Ovary (tissue), 9 donors: ENCODE results near the gene CAB39. TPM values are rescaled to one million over a fixed set of nuclear protein-coding genes. Genes with fewer than 3 reads are reported as not detected.

Experiments used
- DNase-seq, 5 donors: peaks; one replicate each; pipeline ENCODE4 v3.0.0-alpha.2; 2019 to 2020
- H3K27ac ChIP-seq, 2 donors: fragments of 200-600 bp; one replicate each; pipeline versions ENCODE4 v1.5.1 to v1.8.0; 2019 to 2022
- H3K27me3 ChIP-seq: fragments of 200-600 bp; one replicate; pipeline ENCODE4 v1.8.0; 2022
- H3K36me3 ChIP-seq: fragments of 200-600 bp; sonication (generic); one replicate; pipeline ENCODE4 v1.5.1; 2019
- H3K4me1 ChIP-seq: one replicate; pipeline ENCODE4 v1.8.1; 2013; ENCODE audit warnings: mild to moderate bottlenecking, moderate library complexity; ENCODE audit not compliant: insufficient read depth
- H3K4me3 ChIP-seq: fragments of 200-600 bp; sonication (generic); one replicate; pipeline ENCODE4 v1.5.1; 2017
- H3K9me3 ChIP-seq, 2 donors: fragments of 200-600 bp in 1 of 2; sonication (generic) in 1 of 2; one replicate each; pipeline versions ENCODE4 v1.5.1 to v1.8.1; 2013 to 2019; ENCODE audit warnings: mild to moderate bottlenecking in 1 of 2, moderate library complexity in 1 of 2
- EP300 ChIP-seq: sonication (generic); formaldehyde crosslinking; IDR thresholded peaks from one replicate; pipeline ENCODE4 v1.6.1; 2017; ENCODE audit warnings: antibody characterized with exemption
- POLR2A ChIP-seq: fragments of 450-650 bp; IDR thresholded peaks from one replicate; pipeline ENCODE4 v1.6.1; 2017; ENCODE audit warnings: antibody characterized with exemption, mild to moderate bottlenecking, moderate library complexity
- WGBS, 3 donors: extraction: QIAGEN DNeasy Blood & Tissue Kit in 1 of 3; methylation state at CpG; one replicate each; pipeline versions ENCODE4 v1.1.5 to v1.1.7; 2013 to 2017; 5-methylcytosine and 5-hydroxymethylcytosine counted together
- intact Hi-C, 4 donors: fragments of 100-400 bp; cut with DNase I; formaldehyde crosslinking; loops; one replicate each; pipeline versions ENCODE4 v1.11.0 to v1.15.1; 2022 to 2023
- polyA plus RNA-seq, 2 donors: library from polyadenylated mRNA; stranded (reverse); fragments of 200-250 nt in 1 of 2; fragments of 350-450 nt in 1 of 2; fragmentation: Illumina TruSeq in 1 of 2; extraction: RNeasy Lipid Tissue Mini Kit (QIAGEN cat#74804) in 1 of 2; gene quantifications; one replicate each; pipeline ENCODE4 v1.2.3, GENCODE V29; 2013 to 2014
- total RNA-seq, 7 donors: library from RNA; depleted of rRNA in 2 of 7; stranded (reverse); fragments of >200 nt in 2 of 7; fragmentation: NEBNext Ultra II Directional in 3 of 7; extraction: Animal tissue kit (Norgen Biotek cat#: 25700) in 3 of 7; gene quantifications; one replicate each; pipeline versions ENCODE4 v1.1.0 to v1.2.4, GENCODE V29; 2016 to 2023
- TF ChIP-seq, protein P1 (sequence below), 3 donors: fragments of 450-650 bp in 2 of 3; fragments of 200-600 bp in 1 of 3; IDR thresholded peaks; one replicate each; pipeline versions ENCODE4 v1.5.1 to v1.8.0; 2016 to 2022; ENCODE audit warnings: antibody characterized with exemption in 3 of 3, mild to moderate bottlenecking in 1 of 3
- donor health status: DM: no; HTN: no; CAD: no; lungs with moderate emphysema.
- donor health status: DM: no; HTN: no; CAD: no.
- donor health status: Bipolar disorder and iron deficiency.
- donor health status: DM: yes; HTN: yes; CAD: no.
- donor health status: DM: no; HTN: no; CAD: no.
- donor health status: DM: yes; HTN: yes; CAD: no.

CAB39 gene
- total and polyA plus RNA-seq, 9 donors = 24.8 to 64.4 (median 50.4) TPM

DNA sequence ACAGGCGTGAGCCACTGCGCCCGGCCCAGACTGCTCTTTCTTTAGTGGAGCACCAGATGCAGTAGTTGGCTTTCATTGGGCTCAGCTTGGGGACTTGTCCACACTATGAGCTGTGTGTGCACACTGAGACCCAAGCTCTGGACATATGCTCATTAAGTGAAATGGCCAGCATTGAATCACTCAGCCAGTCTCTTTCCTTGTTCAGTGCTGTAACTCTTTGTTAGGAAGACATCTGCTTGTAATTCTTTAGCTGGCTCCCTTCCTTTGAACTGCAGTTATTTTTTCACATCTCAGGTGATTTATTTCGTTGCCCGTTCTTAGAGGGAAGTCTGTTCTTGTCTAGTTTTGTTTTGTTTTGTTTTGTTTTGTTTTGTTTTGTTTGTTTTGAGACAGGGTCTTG is 70.5 kb downstream of the CAB39 start:
- H3K4me1 ChIP-seq = peaks cover 3% of the 10 kb centered on the region
- intact Hi-C loops = no loop called here

DNA sequence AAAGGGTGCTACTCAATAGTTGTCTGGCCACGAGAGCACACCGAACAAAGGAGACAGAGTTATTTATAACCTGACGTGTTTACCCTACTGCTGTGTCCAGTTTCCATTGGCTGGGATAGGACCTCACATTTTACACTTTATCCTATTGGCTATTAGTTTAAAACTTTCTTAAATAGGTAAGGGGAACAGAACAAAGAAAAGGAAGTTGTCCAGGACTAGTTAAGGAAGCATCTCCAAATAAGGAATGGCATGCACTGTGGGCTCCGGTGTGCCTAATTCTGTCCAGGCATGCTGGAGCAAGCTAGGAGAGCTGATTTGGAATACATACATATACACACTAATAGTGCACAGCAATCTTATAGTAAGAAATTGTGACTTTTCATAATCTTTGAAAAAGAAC is 72.2 kb downstream of the CAB39 start:
- Histone ChIP-seq H3K27me3 (no peaks in the 10 kb centered on the region), H3K4me3 (no peak overlapping the region), H3K27ac (no peak overlapping the region), H3K9me3 (no peaks in the 10 kb centered on the region), H3K36me3 (no peaks in the 10 kb centered on the region), H3K4me1 (peaks cover 1% of the 10 kb centered on the region)
- intact Hi-C loops = no loop called here
- WGBS, 3 donors = 65 to 72% (median 68%) methylated on average over 4 of the region's 4 CpGs
- TF ChIP-seq, protein P1, sequence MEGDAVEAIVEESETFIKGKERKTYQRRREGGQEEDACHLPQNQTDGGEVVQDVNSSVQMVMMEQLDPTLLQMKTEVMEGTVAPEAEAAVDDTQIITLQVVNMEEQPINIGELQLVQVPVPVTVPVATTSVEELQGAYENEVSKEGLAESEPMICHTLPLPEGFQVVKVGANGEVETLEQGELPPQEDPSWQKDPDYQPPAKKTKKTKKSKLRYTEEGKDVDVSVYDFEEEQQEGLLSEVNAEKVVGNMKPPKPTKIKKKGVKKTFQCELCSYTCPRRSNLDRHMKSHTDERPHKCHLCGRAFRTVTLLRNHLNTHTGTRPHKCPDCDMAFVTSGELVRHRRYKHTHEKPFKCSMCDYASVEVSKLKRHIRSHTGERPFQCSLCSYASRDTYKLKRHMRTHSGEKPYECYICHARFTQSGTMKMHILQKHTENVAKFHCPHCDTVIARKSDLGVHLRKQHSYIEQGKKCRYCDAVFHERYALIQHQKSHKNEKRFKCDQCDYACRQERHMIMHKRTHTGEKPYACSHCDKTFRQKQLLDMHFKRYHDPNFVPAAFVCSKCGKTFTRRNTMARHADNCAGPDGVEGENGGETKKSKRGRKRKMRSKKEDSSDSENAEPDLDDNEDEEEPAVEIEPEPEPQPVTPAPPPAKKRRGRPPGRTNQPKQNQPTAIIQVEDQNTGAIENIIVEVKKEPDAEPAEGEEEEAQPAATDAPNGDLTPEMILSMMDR (IDR thresholded peaks at IDR 0.05) = no peak
- TF ChIP-seq EP300 (no peak), POLR2A (no peak)
- no peak for DNase-seq

More for the DNA sequence above, 70.5 kb downstream of the CAB39 start:
- H3K36me3 ChIP-seq = no peaks in the 10 kb centered on the region
- TF ChIP-seq POLR2A (no peak), EP300 (no peak)
- TF ChIP-seq, protein P1 (IDR thresholded peaks at IDR 0.05) = no peak
- DNase-seq = no peak
- H3K27me3 ChIP-seq = no peaks in the 10 kb centered on the region
- WGBS, 3 donors = 88 to 94% (median 93%) methylated on average over 5 of the region's 5 CpGs
- H3K9me3 ChIP-seq = no peaks in the 10 kb centered on the region
- H3K27ac ChIP-seq = no peak overlapping the region
- H3K4me3 ChIP-seq = no peak overlapping the region

DNA sequence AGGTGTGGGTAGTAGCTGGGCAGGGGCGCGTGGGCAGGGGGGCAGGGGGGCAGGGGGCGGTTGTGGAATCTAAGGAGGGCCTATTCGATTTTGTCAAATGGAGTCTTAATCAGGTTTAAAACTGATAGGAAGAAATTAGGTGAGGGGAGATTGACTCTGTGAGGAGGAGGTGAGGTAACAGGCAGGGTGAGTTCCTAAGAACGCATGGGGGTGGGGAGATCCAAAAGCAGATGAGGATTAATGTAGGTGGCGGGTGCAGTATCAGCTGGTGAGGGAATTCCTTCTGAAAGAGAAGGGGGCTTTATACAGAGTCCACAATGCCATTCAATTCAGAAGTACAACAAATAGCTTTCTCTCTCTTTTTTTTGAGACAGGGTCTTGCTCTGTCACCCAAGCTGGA is 72.7 kb downstream of the CAB39 start:
- no peak overlapping the region for H3K4me3 ChIP-seq
- DNase-seq = no peak
- no peaks in the 10 kb centered on the region for H3K27me3 ChIP-seq
- H3K9me3 ChIP-seq = no peaks in the 10 kb centered on the region
- TF ChIP-seq EP300 (no peak), POLR2A (no peak)
- TF ChIP-seq, protein P1 (IDR thresholded peaks at IDR 0.05) = no peak
- H3K4me1 ChIP-seq = peaks cover 1% of the 10 kb centered on the region
- no peaks in the 10 kb centered on the region for H3K36me3 ChIP-seq
- WGBS, 3 donors = 88 to 91% (median 90%) methylated on average over 6 of the region's 6 CpGs
- no peak overlapping the region for H3K27ac ChIP-seq
- intact Hi-C loops = no loop called here

DNA sequence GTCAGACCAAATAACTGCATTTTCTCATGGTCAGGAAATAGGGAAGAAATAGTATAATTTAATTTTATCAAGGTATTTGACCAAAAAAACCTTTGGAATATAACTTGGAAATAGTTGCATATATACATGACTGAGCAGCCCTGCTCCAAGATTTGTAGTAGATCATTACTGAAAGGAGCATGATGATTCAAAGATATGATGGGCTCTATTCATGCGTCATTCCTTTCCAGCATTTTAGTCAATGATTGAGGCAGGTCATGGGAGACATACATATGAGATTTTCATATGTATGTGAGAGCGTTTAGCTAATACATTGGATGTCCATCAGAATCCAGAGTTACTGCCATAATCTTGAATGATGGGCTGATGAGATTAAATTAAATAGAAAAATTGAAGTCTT is 74.5 kb downstream of the CAB39 start:
- Histone ChIP-seq H3K36me3 (no peaks in the 10 kb centered on the region), H3K27ac (no peak overlapping the region), H3K9me3 (no peaks in the 10 kb centered on the region), H3K4me1 (no peaks in the 10 kb centered on the region), H3K4me3 (no peak overlapping the region), H3K27me3 (no peaks in the 10 kb centered on the region)
- DNase-seq = no peak
- intact Hi-C loops = no loop called here
- TF ChIP-seq, protein P1 (IDR thresholded peaks at IDR 0.05) = no peak
- no peak for TF ChIP-seq POLR2A
- no peak for TF ChIP-seq EP300
- WGBS, 3 donors = 94 to 99% (median 98%) methylated on average over 2 of the region's 2 CpGs
